ENCODE data around the gene HES2. TPM values are rescaled to one million over a fixed set of nuclear protein-coding genes. Genes with fewer than 3 reads are reported as not detected.
A peak's percentile ranks its signal among the peaks of the same experiment; 100 is the strongest.
"Not testable (repeated sequence)": the region's sequence is repeated elsewhere in the genome, so short reads cannot be mapped to it uniquely, and the experiment has no call there.

Gene HES2
- total RNA-seq, 3 donors from 2014 or later = 3.4 to 3.6 TPM; not detected in 1

DNA sequence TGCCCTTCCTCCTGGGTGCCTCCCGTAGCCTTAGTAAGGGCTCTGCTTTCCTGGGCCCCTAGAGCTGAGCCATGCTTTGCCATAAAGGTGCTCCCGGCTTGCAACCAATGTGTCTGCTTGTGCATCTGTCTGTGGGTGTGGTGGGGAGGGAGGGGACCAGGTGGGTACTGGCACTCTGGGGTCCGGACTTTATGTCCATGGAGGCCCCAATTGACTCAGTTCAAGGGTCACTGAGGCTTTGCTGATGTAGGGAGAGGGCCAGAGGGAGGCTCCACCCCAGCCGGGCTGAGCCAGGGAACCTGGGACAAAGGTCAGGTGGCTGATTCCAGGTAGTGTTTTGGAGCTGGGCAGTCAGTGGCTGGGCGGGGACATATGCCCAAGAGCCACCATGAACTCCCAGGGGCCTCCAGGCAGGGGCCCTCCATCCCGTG, 31.2 kb upstream of the HES2 start:
- Histone ChIP-seq H3K27me3 (peaks cover 5 to 78% of the 10 kb centered on the region in 2 donors), H3K9me3 (no peaks in the 10 kb centered on the region), H3K4me3 (no peak overlapping the region), H3K4me1 (no peaks in the 10 kb centered on the region), H3K27ac (no peak overlapping the region), H3K36me3 (no peaks in the 10 kb centered on the region)
- TF ChIP-seq POLR2A (IDR thresholded peaks at IDR 0.05) (no peak), POLR2AphosphoS5 (IDR thresholded peaks at IDR 0.05) (no peak)
- TF ChIP-seq, protein P1, sequence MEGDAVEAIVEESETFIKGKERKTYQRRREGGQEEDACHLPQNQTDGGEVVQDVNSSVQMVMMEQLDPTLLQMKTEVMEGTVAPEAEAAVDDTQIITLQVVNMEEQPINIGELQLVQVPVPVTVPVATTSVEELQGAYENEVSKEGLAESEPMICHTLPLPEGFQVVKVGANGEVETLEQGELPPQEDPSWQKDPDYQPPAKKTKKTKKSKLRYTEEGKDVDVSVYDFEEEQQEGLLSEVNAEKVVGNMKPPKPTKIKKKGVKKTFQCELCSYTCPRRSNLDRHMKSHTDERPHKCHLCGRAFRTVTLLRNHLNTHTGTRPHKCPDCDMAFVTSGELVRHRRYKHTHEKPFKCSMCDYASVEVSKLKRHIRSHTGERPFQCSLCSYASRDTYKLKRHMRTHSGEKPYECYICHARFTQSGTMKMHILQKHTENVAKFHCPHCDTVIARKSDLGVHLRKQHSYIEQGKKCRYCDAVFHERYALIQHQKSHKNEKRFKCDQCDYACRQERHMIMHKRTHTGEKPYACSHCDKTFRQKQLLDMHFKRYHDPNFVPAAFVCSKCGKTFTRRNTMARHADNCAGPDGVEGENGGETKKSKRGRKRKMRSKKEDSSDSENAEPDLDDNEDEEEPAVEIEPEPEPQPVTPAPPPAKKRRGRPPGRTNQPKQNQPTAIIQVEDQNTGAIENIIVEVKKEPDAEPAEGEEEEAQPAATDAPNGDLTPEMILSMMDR (IDR thresholded peaks at IDR 0.05) = no peak
- no peak for DNase-seq (ENCODE audit: low spot score in 2 of 2)
- intact Hi-C loops (cut with DNase I; ENCODE audit: low total_unique reads) = no loop called here

DNA sequence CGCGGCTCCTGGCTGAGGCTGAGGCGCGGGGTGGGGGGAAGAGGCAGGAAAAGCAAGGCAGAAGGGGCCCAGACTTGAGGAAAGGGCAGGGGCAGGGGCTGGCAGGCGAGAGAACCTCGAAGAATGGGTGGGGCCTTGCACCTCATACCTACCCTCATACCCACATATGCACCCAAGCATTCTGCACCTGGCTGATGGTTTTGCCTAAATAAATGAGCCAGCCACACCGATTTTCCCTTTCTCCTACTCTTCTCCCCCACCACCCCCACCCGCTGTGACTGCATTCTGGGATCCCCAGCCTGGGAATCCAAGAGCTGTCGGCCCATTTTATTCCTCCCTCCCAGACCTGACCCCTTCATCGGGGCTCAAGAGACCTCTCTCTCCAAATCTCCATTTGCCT, 30.8 kb upstream of the HES2 start:
- H3K4me1 ChIP-seq; H3K27ac ChIP-seq; DNase-seq (ENCODE audit: low spot score in 2 of 2); H3K36me3 ChIP-seq; H3K9me3 ChIP-seq; H3K4me3 ChIP-seq; intact Hi-C loops (cut with DNase I; ENCODE audit: low total_unique reads): not testable (repeated sequence)
- peaks cover 5 to 74% of the 10 kb centered on the region in 2 donors for H3K27me3 ChIP-seq

DNA sequence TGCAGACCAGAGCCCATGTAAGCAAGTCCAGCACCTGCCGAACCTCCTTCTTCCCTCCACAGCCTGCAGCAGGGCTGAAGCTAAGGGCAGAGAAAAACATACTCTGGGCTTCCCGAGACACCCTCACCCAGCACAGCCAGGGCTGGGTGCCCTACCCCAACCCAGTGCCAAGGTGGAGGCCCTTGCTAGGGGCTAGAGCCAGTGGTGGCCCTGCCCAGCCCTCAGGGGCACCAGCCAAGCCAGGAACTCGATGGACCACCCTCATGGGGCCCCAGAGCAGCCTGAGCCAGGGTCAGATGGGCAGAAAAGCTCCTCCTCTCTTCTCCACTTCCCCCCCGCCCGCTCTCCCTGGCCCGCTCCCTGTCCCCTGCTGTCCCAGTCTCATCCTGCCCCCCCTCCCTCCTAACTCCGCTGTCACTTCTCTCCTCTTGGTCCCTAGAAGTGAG, 30.3 kb upstream of the HES2 start:
- H3K9me3 ChIP-seq = no peaks in the 10 kb centered on the region
- TF ChIP-seq POLR2AphosphoS5 (IDR thresholded peaks at IDR 0.05) = no peak
- TF ChIP-seq, protein P1 (IDR thresholded peaks at IDR 0.05) = no peak
- TF ChIP-seq POLR2A (IDR thresholded peaks at IDR 0.05) = no peak
- H3K27me3 ChIP-seq = peaks cover 5 to 69% of the 10 kb centered on the region in 2 donors
- no peak for DNase-seq (ENCODE audit: low spot score in 2 of 2)
- H3K27ac ChIP-seq = no peak overlapping the region
- H3K4me1 ChIP-seq = no peaks in the 10 kb centered on the region
- intact Hi-C loops (cut with DNase I; ENCODE audit: low total_unique reads) = no loop called here
- no peak overlapping the region for H3K4me3 ChIP-seq
- H3K36me3 ChIP-seq = no peaks in the 10 kb centered on the region

DNA sequence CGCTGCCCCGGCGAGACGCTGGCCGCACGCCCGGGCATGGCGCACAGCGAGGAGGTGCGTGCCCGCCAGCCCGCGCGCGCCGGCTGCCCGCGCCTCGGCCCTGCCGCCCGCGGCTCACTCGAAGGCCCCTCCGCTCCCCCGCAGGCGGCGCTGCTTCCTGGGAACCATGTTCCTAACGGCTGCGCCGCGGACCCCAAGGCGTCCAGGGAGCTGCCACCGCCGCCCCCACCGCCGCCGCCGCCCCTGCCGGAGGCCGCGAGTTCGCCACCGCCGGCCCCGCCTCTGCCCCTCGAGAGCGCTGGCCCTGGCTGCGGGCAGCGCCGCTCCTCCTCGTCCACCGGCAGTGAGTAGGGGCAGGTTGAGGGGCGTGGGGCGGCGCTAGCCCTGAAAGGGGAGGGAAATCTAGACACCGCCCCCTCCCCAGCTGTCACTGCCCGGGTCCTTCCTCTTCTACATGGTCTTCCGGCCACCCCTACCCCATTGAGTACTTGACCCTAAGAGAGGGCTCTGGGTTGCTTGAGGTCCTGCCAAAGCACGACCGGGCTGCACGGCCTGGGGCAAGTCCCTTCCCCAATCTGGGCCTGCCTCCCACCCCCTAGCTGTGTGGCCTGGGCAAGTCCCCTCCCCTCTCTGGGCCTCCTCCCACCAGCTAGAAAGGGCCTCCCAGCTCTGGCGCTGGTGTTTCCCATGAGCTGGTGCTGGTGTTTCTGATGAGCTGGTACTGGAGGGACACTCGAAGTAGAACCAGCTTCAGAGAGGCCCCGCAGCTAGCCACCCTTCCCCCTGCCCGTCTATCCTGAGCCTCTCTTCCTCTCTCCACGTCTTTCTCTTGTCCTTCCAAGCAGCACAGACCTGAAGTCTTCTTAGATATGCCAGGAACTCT, 29.3 kb upstream of the HES2 start:
- no peaks in the 10 kb centered on the region for H3K36me3 ChIP-seq
- H3K4me3 ChIP-seq = peak overlapping the region in 2 of 3 donors; percentile 37 to 60
- DNase-seq (ENCODE audit: low spot score in 2 of 2) = no peak
- H3K9me3 ChIP-seq = no peaks in the 10 kb centered on the region
- TF ChIP-seq POLR2A (IDR thresholded peaks at IDR 0.05) = no peak
- TF ChIP-seq, protein P1 (IDR thresholded peaks at IDR 0.05) = no peak
- no peak for TF ChIP-seq POLR2AphosphoS5 (IDR thresholded peaks at IDR 0.05)
- no peak overlapping the region for H3K27ac ChIP-seq
- intact Hi-C loops (cut with DNase I; ENCODE audit: low total_unique reads) = no loop called here
- no peaks in the 10 kb centered on the region for H3K4me1 ChIP-seq
- H3K27me3 ChIP-seq = peaks cover 5 to 59% of the 10 kb centered on the region in 2 donors

DNA sequence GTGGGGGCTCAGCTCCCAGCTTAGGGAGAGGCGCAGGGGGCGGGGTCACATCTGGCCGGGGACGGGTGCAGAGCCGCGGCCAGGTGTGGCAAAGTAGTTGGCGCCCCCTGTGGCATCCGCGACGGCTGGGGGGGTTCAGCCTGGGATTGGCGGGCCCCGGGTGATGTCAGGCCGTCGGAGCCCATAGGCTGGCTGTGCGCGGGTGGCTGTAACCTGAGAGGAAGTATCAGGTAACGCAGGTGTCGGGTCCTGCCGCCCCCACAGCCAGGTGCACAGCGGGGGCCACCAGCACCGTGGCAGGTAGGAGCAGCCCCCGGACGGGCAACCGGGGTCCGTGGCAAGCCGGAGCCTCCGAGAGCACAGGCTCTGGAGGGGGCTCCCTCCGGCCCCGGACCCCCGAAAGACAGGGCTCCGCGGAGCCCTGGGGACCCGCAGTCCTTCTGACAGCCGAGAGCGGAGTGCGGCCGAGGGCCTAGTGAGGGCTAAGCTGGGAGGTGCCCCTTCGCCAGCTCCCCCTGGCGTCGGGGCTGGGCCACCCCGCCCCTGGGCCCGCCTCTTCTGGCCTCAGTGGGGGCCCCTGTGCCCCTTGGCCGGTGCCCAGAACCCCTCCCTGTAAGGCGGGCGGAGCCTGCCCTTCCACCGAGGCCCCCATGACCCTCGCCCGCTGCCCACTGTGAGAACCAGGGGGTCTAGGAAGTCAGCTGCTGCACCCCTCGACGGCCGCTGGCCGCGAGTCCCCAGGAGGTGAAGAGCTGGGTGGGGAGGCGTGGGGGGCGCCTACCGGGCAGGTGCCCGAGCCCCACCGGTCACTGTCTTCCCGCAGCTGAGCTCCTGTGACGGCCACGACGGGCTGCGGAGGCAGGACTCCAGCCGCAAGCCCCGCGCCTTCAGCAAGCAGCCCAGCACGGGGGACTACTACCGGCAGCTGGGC, 28.4 kb upstream of the HES2 start:
- Histone ChIP-seq H3K36me3 (no peaks in the 10 kb centered on the region), H3K9me3 (no peaks in the 10 kb centered on the region), H3K4me3 (peak overlapping the region in 2 of 3 donors; percentile 37 to 60), H3K27me3 (peaks cover 5 to 50% of the 10 kb centered on the region in 2 donors), H3K4me1 (no peaks in the 10 kb centered on the region), H3K27ac (no peak overlapping the region)
- DNase-seq (ENCODE audit: low spot score in 2 of 2) = no peak
- intact Hi-C loops (cut with DNase I; ENCODE audit: low total_unique reads) = no loop called here
- TF ChIP-seq POLR2AphosphoS5 (IDR thresholded peaks at IDR 0.05) = no peak

All from breast epithelium (tissue), 4 donors.